ENCODE data around the gene BTN1A1.

Gene BTN1A1

DNA sequence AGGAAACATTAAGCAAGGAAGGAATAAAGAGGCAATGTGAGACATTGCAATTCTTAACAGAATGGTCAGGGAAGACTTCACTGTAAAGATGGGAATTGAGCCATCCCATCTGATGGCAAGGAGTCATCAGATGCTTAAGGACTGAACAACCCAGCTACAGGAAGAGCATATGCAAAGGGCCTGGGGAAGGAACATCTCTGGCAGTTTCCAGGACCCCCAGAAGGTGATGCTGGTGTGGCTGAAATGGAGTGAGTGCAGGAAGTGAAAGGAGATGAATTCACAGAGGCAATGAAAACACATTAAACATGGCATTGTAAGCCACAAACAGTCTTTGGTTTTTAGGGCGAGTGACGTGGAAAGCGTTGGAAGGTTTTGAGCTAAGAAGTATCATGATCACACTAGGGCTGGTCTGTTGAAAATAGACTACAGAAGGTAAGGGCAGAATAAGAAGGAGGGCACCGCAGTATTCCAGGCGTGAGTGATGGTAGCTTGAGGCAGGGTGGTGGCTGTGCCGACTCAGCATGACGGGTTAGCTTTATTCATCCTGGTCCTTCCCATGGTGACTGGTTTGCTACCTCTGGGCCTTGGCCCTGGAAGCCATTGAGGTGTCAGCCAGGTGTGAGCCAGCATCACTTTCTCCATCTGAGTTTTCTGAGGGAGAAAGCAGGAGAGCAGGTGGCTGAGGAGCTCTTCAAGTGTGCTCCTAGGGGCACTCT is 35.5 kb upstream of the BTN1A1 start (continued):
- TF ChIP-seq, protein P1, sequence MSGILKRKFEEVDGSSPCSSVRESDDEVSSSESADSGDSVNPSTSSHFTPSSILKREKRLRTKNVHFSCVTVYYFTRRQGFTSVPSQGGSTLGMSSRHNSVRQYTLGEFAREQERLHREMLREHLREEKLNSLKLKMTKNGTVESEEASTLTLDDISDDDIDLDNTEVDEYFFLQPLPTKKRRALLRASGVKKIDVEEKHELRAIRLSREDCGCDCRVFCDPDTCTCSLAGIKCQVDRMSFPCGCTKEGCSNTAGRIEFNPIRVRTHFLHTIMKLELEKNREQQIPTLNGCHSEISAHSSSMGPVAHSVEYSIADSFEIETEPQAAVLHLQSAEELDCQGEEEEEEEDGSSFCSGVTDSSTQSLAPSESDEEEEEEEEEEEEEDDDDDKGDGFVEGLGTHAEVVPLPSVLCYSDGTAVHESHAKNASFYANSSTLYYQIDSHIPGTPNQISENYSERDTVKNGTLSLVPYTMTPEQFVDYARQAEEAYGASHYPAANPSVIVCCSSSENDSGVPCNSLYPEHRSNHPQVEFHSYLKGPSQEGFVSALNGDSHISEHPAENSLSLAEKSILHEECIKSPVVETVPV (CRISPR knock-in tag; IDR thresholded peaks at IDR 0.05) = no peak

DNA sequence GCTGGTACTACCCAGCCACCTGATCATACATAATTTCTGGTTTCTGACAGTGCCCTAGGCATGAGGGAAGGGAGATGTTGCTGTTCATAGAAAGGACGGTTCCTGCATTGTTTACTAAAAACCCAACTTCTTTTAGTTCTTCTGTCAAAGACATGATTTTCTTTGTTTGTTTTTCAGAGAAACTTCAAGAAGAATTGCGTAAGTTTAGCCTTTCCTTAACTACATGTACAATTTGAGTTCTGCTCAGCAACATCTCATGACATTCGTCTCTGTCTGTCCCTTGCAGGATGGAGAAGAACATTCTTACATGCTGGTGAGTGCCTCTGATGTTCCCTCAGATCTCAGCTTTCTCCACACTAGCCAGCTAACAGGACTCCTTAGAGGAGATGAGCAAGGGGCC is 34.3 kb upstream of the BTN1A1 start:
- no peak for ATAC-seq
- TF ChIP-seq BACH2 (CRISPR knock-in tag; IDR thresholded peaks at IDR 0.05; ENCODE audit: borderline replicate concordance) (no peak), ZNF70 (CRISPR knock-in tag; IDR thresholded peaks at IDR 0.05) (no peak), ZNF8 (CRISPR knock-in tag; IDR thresholded peaks at IDR 0.05) (no peak)

DNA sequence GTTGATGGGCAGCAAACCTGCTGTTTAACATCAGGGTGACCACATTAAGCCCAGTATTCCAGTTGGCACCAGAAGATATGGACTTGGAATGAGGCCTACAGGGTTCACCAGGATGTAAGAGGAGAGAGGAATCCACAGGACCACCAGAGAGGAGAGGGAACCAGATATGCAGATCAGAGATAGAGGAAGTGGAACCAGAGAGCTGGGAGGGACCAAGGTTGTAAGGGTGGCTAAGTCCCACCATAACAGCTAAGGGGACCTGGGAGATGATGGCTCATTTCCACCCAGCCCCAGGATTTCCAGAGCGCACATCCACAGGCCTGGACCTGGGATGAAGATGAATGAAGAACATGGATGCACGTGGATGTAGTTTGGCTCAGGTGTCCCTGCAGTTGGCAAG is 31.3 kb upstream of the BTN1A1 start:
- TF ChIP-seq ZNF8 (CRISPR knock-in tag; IDR thresholded peaks at IDR 0.05) (no peak), ARNTL (CRISPR knock-in tag; IDR thresholded peaks at IDR 0.05; ENCODE audit: borderline replicate concordance, low read depth) (no peak), PPARA (CRISPR knock-in tag; IDR thresholded peaks at IDR 0.05; ENCODE audit: borderline replicate concordance) (no peak), ESRRG (CRISPR knock-in tag; IDR thresholded peaks at IDR 0.05) (no peak), ZC3H10 (CRISPR knock-in tag; IDR thresholded peaks at IDR 0.05) (no peak), ZNF565 (CRISPR knock-in tag; conservative IDR thresholded peaks at IDR 0.05; ENCODE audit: low read depth) (no peak), ZFP3 (CRISPR knock-in tag; IDR thresholded peaks at IDR 0.05) (no peak), TOX (CRISPR knock-in tag; IDR thresholded peaks at IDR 0.05; ENCODE audit: borderline replicate concordance) (no peak), ISL1 (CRISPR knock-in tag; IDR thresholded peaks at IDR 0.05) (no peak), TCF4 (CRISPR knock-in tag; IDR thresholded peaks at IDR 0.05; ENCODE audit: borderline replicate concordance) (no peak), ZFP30 (CRISPR knock-in tag; IDR thresholded peaks at IDR 0.05) (no peak), ZNF70 (CRISPR knock-in tag; IDR thresholded peaks at IDR 0.05) (no peak), OSR1 (CRISPR knock-in tag; IDR thresholded peaks at IDR 0.05) (no peak), SNAI2 (CRISPR knock-in tag; IDR thresholded peaks at IDR 0.05) (no peak), BACH2 (CRISPR knock-in tag; IDR thresholded peaks at IDR 0.05; ENCODE audit: borderline replicate concordance) (no peak)
- TF ChIP-seq, protein P1 (CRISPR knock-in tag; IDR thresholded peaks at IDR 0.05) = no peak
- TF ChIP-seq, protein P2, sequence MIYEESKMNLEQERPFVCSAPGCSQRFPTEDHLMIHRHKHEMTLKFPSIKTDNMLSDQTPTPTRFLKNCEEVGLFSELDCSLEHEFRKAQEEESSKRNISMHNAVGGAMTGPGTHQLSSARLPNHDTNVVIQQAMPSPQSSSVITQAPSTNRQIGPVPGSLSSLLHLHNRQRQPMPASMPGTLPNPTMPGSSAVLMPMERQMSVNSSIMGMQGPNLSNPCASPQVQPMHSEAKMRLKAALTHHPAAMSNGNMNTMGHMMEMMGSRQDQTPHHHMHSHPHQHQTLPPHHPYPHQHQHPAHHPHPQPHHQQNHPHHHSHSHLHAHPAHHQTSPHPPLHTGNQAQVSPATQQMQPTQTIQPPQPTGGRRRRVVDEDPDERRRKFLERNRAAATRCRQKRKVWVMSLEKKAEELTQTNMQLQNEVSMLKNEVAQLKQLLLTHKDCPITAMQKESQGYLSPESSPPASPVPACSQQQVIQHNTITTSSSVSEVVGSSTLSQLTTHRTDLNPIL (CRISPR knock-in tag; IDR thresholded peaks at IDR 0.05; ENCODE audit: low read depth) = no peak
- TF ChIP-seq, protein P3, sequence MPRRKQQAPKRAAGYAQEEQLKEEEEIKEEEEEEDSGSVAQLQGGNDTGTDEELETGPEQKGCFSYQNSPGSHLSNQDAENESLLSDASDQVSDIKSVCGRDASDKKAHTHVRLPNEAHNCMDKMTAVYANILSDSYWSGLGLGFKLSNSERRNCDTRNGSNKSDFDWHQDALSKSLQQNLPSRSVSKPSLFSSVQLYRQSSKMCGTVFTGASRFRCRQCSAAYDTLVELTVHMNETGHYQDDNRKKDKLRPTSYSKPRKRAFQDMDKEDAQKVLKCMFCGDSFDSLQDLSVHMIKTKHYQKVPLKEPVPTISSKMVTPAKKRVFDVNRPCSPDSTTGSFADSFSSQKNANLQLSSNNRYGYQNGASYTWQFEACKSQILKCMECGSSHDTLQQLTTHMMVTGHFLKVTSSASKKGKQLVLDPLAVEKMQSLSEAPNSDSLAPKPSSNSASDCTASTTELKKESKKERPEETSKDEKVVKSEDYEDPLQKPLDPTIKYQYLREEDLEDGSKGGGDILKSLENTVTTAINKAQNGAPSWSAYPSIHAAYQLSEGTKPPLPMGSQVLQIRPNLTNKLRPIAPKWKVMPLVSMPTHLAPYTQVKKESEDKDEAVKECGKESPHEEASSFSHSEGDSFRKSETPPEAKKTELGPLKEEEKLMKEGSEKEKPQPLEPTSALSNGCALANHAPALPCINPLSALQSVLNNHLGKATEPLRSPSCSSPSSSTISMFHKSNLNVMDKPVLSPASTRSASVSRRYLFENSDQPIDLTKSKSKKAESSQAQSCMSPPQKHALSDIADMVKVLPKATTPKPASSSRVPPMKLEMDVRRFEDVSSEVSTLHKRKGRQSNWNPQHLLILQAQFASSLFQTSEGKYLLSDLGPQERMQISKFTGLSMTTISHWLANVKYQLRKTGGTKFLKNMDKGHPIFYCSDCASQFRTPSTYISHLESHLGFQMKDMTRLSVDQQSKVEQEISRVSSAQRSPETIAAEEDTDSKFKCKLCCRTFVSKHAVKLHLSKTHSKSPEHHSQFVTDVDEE (CRISPR knock-in tag; IDR thresholded peaks at IDR 0.05) = no peak
- no peak for ATAC-seq

DNA sequence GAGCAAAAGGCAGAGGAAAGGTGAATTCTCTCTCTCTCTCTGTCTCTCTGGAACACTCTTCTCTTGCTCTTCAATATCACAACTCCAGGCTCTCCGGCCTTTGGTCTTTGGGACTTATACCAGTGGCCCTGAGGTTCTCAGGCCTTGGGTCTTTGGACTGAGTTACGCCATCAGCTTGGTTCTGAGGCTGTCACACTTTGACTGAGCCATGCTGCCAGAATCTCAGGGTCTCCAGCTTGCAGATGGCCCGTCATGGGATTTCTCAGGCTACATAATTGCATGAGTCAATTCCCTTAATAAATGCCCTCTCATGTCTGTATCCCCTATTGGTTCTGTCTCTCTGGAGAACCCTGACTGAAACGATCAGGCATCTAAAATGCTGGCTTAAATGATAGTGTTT is 29.5 kb upstream of the BTN1A1 start:
- ATAC-seq = no peak
- TF ChIP-seq, protein P1 (CRISPR knock-in tag; IDR thresholded peaks at IDR 0.05) = no peak
- no peak for TF ChIP-seq ZC3H10 (CRISPR knock-in tag; IDR thresholded peaks at IDR 0.05)
- no peak for TF ChIP-seq TCF4 (CRISPR knock-in tag; IDR thresholded peaks at IDR 0.05; ENCODE audit: borderline replicate concordance)
- TF ChIP-seq PPARA (CRISPR knock-in tag; IDR thresholded peaks at IDR 0.05; ENCODE audit: borderline replicate concordance) = no peak
- TF ChIP-seq TOX (CRISPR knock-in tag; IDR thresholded peaks at IDR 0.05; ENCODE audit: borderline replicate concordance) = no peak
- no peak for TF ChIP-seq ZNF565 (CRISPR knock-in tag; conservative IDR thresholded peaks at IDR 0.05; ENCODE audit: low read depth)
- TF ChIP-seq, protein P4, sequence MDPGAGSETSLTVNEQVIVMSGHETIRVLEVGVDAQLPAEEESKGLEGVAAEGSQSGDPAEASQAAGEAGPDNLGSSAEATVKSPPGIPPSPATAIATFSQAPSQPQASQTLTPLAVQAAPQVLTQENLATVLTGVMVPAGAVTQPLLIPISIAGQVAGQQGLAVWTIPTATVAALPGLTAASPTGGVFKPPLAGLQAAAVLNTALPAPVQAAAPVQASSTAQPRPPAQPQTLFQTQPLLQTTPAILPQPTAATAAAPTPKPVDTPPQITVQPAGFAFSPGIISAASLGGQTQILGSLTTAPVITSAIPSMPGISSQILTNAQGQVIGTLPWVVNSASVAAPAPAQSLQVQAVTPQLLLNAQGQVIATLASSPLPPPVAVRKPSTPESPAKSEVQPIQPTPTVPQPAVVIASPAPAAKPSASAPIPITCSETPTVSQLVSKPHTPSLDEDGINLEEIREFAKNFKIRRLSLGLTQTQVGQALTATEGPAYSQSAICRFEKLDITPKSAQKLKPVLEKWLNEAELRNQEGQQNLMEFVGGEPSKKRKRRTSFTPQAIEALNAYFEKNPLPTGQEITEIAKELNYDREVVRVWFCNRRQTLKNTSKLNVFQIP (CRISPR knock-in tag; IDR thresholded peaks at IDR 0.05; ENCODE audit: borderline replicate concordance, low read depth) = no peak
- TF ChIP-seq, protein P3 (CRISPR knock-in tag; IDR thresholded peaks at IDR 0.05) = no peak
- no peak for TF ChIP-seq SNAI2 (CRISPR knock-in tag; IDR thresholded peaks at IDR 0.05)
- no peak for TF ChIP-seq BACH2 (CRISPR knock-in tag; IDR thresholded peaks at IDR 0.05; ENCODE audit: borderline replicate concordance)
